Stimulated activated naive CD8-positive, alpha-beta T cell treated with anti-CD3 and anti-CD28 coated beads, Interleukin-15, Interleukin-2, amounts not matched to agents 100 U/mL and 50 U/mL, for 24 hours (primary cell): Measurements from ENCODE around the gene IL1RL1.

Experiments
- ATAC-seq: fragments of 150-1000 bp; cut with Tn5 transposase; one replicate; pipeline ENCODE4 v1.10.0; 2021
- DNase-seq: peaks from one replicate; pipeline ENCODE4 v3.0.0; 2021

Gene IL1RL1

GRCh38 chr2:102337012-102337411 lies 25.6 kb downstream of the IL1RL1 start:
- no peak for ATAC-seq

GRCh38 chr2:102337481-102338386 lies 26.4 kb downstream of the IL1RL1 start:
- ATAC-seq, result peak; percentile 78
- DNase-seq, result no peak

More at GRCh38 chr2:102337012-102337411, 25.6 kb downstream of the IL1RL1 start:
- DNase-seq, result no peak

DNA sequence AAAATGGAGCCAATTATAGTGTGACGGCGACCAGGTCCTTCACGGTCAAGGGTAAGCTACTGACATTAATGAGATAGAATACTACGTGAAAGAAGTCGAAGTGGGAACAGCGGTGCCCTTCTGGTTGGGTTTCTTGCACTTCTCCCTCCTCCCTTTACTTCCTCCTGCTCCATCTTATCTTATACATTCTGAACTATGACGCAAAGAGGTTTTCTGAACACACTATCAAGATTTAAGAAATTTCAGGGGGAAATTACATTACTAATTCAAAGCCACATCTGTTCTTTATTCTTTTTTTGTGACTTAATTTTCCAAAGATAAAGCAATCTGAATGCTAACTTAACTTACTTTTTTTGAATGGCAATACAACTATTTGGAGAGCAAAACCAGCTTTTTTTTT lies 29.4 kb downstream of the IL1RL1 start:
- no peak for ATAC-seq

DNA sequence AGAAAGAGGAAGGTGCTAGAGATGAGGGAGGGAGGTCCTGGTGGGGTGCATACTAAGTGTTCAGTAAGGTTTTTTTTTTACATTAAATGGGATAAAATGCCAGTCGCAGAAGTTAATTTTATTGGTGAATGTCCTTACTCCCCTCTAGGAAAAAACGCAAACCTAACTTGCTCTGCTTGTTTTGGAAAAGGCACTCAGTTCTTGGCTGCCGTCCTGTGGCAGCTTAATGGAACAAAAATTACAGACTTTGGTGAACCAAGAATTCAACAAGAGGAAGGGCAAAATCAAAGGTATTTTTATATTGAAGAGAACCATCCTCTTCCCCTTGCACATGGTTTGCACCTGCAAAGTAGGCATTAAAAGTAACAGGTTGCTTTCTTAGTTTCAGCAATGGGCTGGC lies 31.5 kb downstream of the IL1RL1 start:
- DNase-seq, result no peak
- no peak for ATAC-seq

More for the DNA sequence above, 29.4 kb downstream of the IL1RL1 start:
- no peak for DNase-seq

DNA sequence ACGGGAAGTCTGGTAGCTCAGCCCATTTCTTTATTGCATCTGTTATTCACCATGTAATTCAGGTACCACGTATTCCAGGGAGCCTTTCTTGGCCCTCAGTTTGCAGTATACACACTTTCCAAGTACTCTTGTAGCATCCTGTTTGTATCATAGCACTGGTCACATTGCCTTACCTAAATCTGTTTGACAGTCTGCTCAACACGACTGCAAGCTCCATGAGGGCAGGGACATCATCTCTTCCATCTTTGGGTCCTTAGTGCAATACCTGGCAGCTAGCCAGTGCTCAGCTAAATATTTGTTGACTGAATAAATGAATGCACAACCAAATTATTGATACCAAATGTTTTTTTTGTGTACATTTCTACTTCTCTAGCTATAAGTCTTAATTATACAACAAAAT lies 33.0 kb downstream of the IL1RL1 start:
- no peak for ATAC-seq
- DNase-seq, result no peak

- no peak for ATAC-seq
Measured at GRCh38 chr2:102345329-102345920, 34.1 kb downstream of the IL1RL1 start.

DNA sequence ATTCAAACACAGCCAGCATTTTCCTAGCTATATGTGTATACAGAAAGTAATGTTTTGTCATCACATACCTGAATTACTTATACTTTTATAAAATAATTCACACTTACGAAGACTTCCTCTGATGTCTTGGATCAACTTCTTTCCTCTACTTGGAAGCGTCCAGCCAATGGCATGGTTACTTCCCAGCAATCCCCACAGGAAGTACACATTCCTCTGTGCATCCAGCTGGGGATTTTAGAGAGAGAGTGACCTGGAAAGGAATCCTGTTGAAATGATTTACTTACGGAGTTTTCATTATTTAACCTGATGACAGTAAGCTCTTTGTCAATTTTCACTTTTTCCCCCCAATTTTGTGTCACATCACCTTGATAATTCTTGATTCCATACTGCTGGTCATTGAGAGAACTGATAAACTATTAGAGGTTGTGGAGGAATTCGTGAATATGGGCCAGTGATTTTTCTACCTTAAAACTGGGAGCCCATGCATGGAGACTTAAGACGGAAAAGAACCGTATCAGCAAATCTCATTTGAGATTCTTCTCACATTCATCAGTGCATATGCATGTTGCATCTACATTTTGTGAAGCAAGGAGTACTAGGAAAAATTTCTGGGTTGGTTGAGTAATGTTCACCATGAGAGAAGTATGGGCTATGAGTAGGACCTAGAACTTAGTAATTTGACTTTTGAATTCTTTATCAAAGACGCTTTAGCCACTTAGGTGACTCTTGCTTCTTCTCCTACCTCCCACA lies 35.2 kb downstream of the IL1RL1 start:
- ATAC-seq, result no peak

More at GRCh38 chr2:102345329-102345920, 34.1 kb downstream of the IL1RL1 start:
- no peak for DNase-seq

GRCh38 chr2:102350137-102350793 lies 38.9 kb downstream of the IL1RL1 start:
- DNase-seq, result no peak
- ATAC-seq, result peak; percentile 57

More for the DNA sequence above, 35.2 kb downstream of the IL1RL1 start:
- DNase-seq, result no peak

DNA sequence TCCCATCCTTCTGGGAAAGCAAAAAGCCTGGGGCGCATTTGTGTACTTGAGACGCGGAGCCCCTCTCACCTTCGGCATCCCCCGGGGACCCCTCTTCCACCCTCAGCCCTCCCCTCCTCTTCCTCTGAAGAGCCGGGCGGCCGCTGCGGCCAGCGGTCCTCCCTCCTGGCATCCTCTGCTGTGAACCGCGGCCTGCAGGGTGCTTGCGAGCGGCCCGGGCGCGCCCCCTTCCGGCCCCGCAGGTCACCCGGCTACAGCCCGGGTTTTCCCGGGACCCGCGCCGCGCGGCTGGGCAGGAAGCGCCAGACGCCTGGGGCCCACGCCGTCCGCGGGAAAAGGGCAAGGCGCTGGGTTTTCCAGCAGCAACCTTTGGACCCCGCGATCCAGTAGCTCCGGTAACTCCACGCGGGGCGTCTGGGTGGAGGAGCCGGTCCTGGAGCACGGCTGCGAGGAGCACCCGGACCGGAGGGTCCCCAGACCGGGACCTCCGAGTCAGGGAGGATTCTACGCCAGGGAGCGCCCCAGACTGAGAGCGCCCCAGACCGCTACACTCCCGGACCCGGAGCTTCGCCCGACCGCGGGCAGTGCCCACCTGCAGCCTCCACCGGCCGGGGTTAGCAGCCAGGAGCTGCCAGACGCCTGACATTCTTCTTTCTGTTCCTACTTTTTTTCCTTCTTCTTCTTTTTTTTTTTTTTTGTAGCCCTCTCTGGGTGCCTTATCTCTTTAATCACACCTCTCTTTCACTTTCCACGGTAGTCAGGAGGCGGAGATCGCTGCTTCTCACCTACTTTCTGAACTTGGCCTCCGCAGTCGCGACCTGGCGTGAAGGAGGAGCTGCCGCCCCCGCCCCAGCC lies 44.4 kb downstream of the IL1RL1 start, which contains the start of gene IL18R1:
Gene IL18R1 (plus strand): TSS at position 271 of the 855 bp plus-strand sequence. CDS start 6,865 bp downstream, outside the sequence.
- ATAC-seq (peak; percentile 94), DNase-seq (peak; percentile 84)

GRCh38 chr2:102356381-102356712 lies 45.0 kb downstream of the IL1RL1 start:
- no peak for ATAC-seq
- no peak for DNase-seq

- ATAC-seq (no peak), DNase-seq (no peak)
Measured at GRCh38 chr2:102356741-102357140, 45.4 kb downstream of the IL1RL1 start.

- no peak for ATAC-seq
- DNase-seq, result no peak
Measured at GRCh38 chr2:102357937-102358336, 46.6 kb downstream of the IL1RL1 start.

DNA sequence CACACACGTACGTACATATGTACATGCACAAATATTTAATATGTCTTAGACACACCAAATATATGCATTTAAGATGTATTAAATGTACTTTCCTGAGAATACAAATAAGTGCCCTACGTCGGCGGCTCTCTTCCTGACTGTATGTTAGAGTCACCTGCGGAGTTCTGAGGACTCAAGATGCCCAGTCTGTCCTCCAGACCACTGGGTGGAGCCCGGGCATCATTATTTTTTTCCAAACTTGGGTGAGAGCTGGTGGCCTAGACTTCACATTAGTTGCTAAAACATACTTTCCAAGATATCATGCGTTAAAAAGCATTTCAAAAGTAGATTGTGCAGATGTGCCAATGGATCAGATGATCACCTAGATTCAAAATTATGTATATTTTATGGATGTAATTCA lies 47.1 kb downstream of the IL1RL1 start:
- DNase-seq (no peak), ATAC-seq (no peak)

- DNase-seq (no peak), ATAC-seq (no peak)
Measured at GRCh38 chr2:102359527-102359926, 48.2 kb downstream of the IL1RL1 start.

GRCh38 chr2:102361632-102362241 lies 50.4 kb downstream of the IL1RL1 start:
- DNase-seq (no peak), ATAC-seq (no peak)

GRCh38 chr2:102365763-102366162 lies 54.4 kb downstream of the IL1RL1 start:
- ATAC-seq (no peak), DNase-seq (no peak)

- no peak for DNase-seq
- ATAC-seq, result peak; percentile 52
Measured at GRCh38 chr2:102366406-102367112, 55.2 kb downstream of the IL1RL1 start.

GRCh38 chr2:102367331-102367971 lies 56.1 kb downstream of the IL1RL1 start:
- no peak for DNase-seq
- ATAC-seq, result peak; percentile 90

- no peak for ATAC-seq
- peak; percentile 21 for DNase-seq
Measured at GRCh38 chr2:102368461-102369109, 57.2 kb downstream of the IL1RL1 start.
